ENCODE measurements around the gene DAAM1.

- TF ChIP-seq, protein P1, sequence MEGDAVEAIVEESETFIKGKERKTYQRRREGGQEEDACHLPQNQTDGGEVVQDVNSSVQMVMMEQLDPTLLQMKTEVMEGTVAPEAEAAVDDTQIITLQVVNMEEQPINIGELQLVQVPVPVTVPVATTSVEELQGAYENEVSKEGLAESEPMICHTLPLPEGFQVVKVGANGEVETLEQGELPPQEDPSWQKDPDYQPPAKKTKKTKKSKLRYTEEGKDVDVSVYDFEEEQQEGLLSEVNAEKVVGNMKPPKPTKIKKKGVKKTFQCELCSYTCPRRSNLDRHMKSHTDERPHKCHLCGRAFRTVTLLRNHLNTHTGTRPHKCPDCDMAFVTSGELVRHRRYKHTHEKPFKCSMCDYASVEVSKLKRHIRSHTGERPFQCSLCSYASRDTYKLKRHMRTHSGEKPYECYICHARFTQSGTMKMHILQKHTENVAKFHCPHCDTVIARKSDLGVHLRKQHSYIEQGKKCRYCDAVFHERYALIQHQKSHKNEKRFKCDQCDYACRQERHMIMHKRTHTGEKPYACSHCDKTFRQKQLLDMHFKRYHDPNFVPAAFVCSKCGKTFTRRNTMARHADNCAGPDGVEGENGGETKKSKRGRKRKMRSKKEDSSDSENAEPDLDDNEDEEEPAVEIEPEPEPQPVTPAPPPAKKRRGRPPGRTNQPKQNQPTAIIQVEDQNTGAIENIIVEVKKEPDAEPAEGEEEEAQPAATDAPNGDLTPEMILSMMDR (conservative IDR thresholded peaks at IDR 0.05 in 1 of 2, IDR thresholded peaks at IDR 0.05 in 1 of 2; ENCODE audit: extremely low read depth in 1 of 2, insufficient read depth in 1 of 2, low read depth in 1 of 2, low read length in 2 of 2) = no peak
- no peak for TF ChIP-seq EZH2 (IDR thresholded peaks at IDR 0.05; ENCODE audit: borderline replicate concordance, low read length)
Measured at GRCh38 chr14:59197695-59198262, 9.3 kb downstream of the DAAM1 start.
